HG03457 (cell line): Measurements from ENCODE around the gene HSPA12A.

Experiments
- ATAC-seq: cut with Tn5 transposase; IDR thresholded peaks from one replicate; pipeline ENCODE4 v1.9.1; 2021; ENCODE audit warnings: moderate number of reproducible peaks; ENCODE audit not compliant: unreplicated experiment

The HSPA12A gene

GRCh38 chr10:116744885-116745284 lies 2.5 kb upstream of the HSPA12A start:
- no peak for ATAC-seq

DNA sequence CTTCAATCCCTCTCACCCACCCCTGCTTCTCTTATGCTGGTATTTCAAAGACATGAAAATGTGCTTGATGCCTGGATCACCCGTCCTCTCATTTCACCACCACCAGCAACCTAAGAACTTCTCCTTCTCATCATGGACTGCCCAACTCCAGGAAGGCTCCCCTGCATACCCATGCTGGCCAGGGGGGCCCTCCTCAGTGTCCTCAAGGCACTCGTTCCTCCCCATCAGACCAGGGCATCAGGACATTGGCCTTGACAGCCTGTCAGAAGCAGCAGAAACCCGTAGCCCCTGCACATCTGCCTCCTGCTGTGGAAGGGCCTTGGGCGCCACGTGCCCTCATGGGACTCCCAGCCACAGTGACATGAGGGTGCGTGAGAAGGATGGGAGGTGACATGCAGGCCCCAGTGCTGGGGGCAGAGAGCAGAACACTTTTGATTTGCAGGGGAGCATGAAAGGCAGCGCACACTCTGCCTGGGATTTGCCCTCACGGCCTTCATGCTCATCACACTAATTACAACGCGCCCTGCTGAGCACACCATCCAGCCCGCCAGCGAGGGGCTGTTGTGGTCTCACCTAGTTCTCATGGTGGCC lies 1.9 kb upstream of the HSPA12A start:
- ATAC-seq, result no peak

- ATAC-seq, result no peak
Observed at GRCh38 chr10:116743266-116744064, 1.1 kb upstream of the HSPA12A start.

GRCh38 chr10:116741391-116742351 lies 695 bp downstream of the HSPA12A start:
- ATAC-seq, result no peak

GRCh38 chr10:116740971-116741370 lies 1.4 kb downstream of the HSPA12A start:
- no peak for ATAC-seq

DNA sequence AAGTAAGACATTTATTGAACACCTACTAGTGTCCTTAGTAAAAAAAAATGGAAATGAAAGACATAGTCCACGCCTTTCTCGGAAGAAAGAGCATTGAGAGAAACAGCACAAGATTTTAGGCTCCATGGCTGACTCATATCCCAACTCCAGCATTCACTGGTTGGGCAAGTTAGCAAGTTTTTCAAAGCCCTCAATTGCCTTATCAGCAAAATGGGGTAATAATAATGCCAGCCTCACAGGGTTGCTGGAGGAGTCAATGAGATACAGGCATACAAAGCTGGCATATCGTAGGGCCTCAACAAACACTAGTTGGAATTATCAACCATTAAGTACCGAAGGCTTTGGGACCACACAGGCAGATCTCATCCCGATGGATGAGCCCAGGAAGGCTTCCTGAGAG lies 4.0 kb downstream of the HSPA12A start:
- ATAC-seq, result no peak

GRCh38 chr10:116737627-116738327 lies 4.6 kb downstream of the HSPA12A start:
- ATAC-seq, result no peak

GRCh38 chr10:116733566-116733965 lies 8.8 kb downstream of the HSPA12A start:
- no peak for ATAC-seq

DNA sequence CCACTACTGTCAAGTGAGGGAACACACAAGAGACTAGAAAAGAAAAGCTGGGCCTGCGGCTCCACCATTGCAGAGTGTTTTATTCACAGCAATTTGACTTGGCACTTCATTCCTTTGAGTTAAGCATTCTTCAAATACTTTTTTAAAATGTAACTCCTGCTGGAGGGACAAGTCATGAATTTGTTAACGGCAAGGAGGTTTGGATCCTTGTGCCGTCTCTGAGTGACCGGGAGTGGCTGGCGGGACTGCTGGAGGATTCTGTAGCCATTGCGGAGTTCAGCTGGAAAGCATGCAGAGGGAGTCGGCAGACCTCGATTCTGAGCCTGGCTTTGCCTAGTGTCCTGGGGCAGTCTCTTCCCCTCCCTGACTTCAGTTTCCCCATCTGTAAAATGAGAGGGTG lies 9.8 kb downstream of the HSPA12A start:
- ATAC-seq, result no peak

- no peak for ATAC-seq
Observed at GRCh38 chr10:116730464-116731260, 11.7 kb downstream of the HSPA12A start.

DNA sequence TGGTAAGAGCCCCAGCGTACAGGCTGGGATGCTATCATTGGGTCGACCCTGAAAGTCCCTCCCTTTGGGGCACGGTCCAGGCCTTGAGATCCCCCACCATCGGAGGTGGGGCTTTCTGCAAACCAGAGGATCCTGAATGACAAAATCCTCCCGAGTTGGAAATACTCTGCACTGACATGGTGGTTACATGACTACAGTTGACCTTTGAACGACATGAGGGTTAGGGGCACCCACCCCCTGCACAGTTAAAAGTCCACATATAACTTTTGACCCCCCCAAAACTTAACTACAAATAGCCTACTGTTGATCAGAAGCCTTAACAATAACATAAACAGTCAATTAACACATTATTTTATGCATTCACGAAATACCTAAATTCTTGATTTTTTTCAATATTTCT lies 13.1 kb downstream of the HSPA12A start:
- no peak for ATAC-seq

GRCh38 chr10:116728526-116729096 lies 13.8 kb downstream of the HSPA12A start:
- ATAC-seq, result no peak

GRCh38 chr10:116723428-116724281 lies 18.7 kb downstream of the HSPA12A start:
- no peak for ATAC-seq

DNA sequence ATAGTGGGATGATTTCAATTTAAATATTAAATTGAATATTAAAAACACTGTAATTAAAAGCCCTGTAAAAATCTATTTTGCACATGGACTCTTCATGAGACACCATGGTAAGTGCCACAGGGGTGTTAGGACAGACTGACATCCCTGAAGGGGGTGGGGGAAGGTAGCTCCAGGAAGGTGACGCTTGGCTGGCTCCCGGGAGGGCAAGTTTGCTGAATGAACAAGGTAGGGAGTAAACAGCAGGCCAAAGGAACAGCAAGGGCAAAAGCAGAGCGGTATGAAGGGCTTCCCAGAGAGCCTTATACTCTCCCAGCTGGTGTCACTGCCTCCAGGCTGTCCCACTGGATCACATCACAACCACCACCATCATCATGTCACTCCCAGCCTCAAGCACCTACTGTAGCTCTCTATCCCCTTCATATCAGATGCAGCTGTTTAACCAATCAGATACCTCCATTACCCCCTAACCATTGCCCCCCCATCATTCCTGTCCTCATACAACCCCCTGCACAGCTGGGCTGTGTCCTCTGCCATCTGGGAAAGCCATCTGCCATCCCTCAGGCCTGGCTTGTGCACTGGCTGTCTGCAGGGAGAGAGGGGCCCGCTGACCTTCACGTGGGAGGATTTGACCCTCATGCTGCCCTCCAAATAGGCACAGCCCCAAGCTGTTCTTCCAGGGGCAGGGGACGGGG lies 19.5 kb downstream of the HSPA12A start:
- no peak for ATAC-seq

GRCh38 chr10:116721547-116722392 lies 20.6 kb downstream of the HSPA12A start:
- ATAC-seq, result no peak

DNA sequence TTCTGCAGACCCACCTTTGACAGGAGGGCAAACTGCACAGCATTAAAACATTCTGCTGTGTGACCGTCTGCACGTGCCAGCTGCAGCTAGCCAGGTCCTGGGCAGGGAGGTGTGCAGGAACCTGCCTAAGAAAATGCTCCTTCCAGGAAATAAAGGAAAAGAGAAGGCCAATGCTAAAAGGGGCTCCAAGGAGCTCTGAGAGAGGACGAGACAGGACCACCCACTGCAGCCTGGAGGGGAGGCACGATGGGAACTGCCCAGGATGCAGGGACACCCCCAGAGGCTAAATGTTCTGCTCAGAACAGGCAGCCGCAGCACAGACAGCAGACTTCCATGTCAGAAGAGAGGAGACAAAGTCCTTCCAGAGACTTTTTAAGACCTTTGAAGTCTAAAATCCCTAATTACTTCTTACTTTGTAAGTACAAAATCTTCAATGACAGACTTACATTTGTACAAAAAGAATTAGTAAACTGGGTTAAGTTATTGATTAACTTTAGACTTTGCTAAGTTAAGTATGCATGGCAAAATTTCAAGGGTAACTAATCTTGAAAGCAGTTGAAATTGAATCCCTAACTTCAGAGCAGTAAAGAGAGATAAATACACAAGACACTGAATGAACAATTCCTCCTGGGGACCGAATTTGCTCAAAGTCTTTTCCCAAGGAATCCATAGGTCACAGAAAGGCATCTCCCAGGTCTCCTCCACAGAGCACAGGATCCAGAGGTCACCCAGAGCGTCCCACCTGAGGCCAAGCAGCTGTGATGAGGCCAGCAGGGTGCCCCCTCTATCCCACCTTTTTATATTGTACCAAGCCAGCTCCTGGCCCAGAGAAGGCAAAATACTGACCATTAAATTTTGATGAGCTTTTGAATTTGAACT lies 21.5 kb downstream of the HSPA12A start:
- no peak for ATAC-seq
